ENCODE data around the gene C17orf113.

DNA sequence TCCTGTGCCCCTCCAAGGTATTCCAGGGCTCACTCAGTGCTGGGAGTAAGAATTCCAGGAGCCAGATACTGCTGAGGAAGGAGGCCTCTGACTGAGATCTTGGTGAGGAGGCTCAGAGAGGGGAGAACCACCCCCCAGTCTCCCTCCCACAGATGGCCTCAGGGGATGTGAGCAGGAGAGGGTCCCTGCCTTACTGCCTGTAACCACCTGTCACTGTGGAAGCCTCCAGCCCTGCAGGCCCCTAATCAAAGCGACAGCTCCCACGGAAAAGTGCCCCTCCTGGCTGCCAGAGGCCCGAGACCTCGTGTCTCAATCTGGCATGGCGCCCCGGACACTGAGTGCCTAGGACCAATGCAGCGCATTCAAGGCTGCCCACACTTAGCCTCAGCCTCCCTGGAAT is 7.7 kb upstream of the C17orf113 start:
- TF ChIP-seq PHF5A (CRISPR knock-in tag; IDR thresholded peaks at IDR 0.05; ENCODE audit: low read depth, unreplicated experiment) (no peak), MEIS1 (CRISPR knock-in tag; IDR thresholded peaks at IDR 0.05; ENCODE audit: borderline replicate concordance) (no peak), ZNF501 (CRISPR knock-in tag; IDR thresholded peaks at IDR 0.05) (no peak), NCOA2 (CRISPR knock-in tag; IDR thresholded peaks at IDR 0.05) (no peak), CREM (IDR thresholded peaks at IDR 0.05) (no peak), CREM (CRISPR knock-in tag; IDR thresholded peaks at IDR 0.05) (no peak), ZNF670 (CRISPR knock-in tag; IDR thresholded peaks at IDR 0.05; ENCODE audit: borderline replicate concordance) (no peak), CTCF (CRISPR knock-in tag; IDR thresholded peaks at IDR 0.05) (no peak), POLR2AphosphoS5 (IDR thresholded peaks at IDR 0.05; ENCODE audit: low read depth, low read length) (no peak), RBFOX2 (IDR thresholded peaks at IDR 0.05; ENCODE audit: low read depth, low read length) (no peak), CCDC6 (CRISPR knock-in tag; IDR thresholded peaks at IDR 0.05) (no peak), CENPT (CRISPR knock-in tag; IDR thresholded peaks at IDR 0.05; ENCODE audit: low read depth) (no peak)

Data from HepG2 (cell line).